ENCODE results near the gene ANKHD1. TPM values are rescaled to one million over a fixed set of nuclear protein-coding genes. Genes with fewer than 3 reads are reported as not detected.

Gene ANKHD1
- total and polyA plus RNA-seq, 9 of the 15 experiments (the other 6 are each of a cell fraction or from before 2014, with no cell fraction given) = 38.9 to 138 (median 78.7) TPM

DNA sequence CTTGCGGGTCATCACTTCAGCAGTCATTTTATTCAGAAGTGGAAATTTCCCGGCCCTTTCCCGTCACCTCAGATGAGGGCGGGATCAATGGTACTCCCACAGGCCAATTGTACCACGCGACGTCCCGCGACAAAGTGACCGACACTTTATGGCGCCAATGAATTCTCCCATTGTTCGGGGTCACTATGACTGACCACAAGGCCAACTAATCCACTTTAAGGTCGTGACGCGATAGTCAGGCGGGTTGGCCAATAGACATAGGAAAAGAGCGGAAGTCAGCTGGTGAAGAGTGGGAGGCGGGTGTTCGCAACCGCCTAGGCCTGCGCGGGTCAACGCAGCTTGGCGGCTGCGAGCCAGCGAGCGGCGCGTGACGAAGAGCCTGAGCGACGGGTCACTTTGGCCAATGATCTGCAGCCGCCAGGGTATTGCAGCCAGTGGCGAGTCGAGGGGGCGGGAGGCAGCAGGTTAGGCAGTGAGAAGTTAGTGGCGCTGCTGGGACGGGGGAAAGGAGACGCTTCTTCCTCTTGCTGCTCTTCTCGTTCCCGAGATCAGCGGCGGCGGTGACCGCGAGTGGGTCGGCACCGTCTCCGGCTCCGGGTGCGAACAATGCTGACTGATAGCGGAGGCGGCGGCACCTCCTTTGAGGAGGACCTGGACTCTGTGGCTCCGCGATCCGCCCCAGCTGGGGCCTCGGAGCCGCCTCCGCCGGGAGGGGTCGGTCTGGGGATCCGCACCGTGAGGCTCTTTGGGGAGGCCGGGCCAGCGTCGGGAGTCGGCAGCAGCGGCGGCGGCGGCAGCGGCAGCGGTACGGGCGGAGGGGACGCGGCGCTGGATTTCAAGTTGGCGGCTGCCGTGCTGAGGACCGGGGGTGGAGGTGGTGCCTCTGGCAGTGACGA is at the start of gene ANKHD1 (continued):
- TF ChIP-seq, protein P1, sequence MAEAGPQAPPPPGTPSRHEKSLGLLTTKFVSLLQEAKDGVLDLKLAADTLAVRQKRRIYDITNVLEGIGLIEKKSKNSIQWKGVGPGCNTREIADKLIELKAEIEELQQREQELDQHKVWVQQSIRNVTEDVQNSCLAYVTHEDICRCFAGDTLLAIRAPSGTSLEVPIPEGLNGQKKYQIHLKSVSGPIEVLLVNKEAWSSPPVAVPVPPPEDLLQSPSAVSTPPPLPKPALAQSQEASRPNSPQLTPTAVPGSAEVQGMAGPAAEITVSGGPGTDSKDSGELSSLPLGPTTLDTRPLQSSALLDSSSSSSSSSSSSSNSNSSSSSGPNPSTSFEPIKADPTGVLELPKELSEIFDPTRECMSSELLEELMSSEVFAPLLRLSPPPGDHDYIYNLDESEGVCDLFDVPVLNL (CRISPR knock-in tag; IDR thresholded peaks at IDR 0.05; ENCODE audit: low read depth) = no peak
- TF ChIP-seq SIN3A (IDR thresholded peaks at IDR 0.05; ENCODE audit: borderline replicate concordance in 2 of 2, control insufficient read depth in 1 of 2, low read depth in 2 of 2, low read length in 2 of 2) (peak; percentile 18 to 41; a peak in 2 of 4 replicates), HOXB6 (CRISPR knock-in tag; IDR thresholded peaks at IDR 0.05; ENCODE audit: borderline replicate concordance) (no peak), KDM2B (CRISPR knock-in tag; IDR thresholded peaks at IDR 0.05) (peak; percentile 7; the same call in 1 of the 2 replicates), ZNF324 (CRISPR knock-in tag; IDR thresholded peaks at IDR 0.05) (peak; percentile 48; the same call in 1 of the 2 replicates), BRD4 (IDR thresholded peaks at IDR 0.05) (no peak), CBX2 (IDR thresholded peaks at IDR 0.05; ENCODE audit: insufficient read depth, low read length, poor library complexity, severe bottlenecking) (no peak), NONO (IDR thresholded peaks at IDR 0.05; ENCODE audit: low read depth in 2 of 2, low read length in 1 of 2) (no peak), SP2 (IDR thresholded peaks at IDR 0.05; ENCODE audit: extremely low read depth, low read depth, low read length, poor library complexity, severe bottlenecking) (peak; percentile 89), TBP (optimal IDR thresholded peaks at IDR 0.05; ENCODE audit: low read depth, low read length) (peak; percentile 88), HDGF (IDR thresholded peaks at IDR 0.05) (no peak), FOXK1 (CRISPR knock-in tag; IDR thresholded peaks at IDR 0.05; ENCODE audit: borderline replicate concordance) (no peak), ILK (tag; IDR thresholded peaks at IDR 0.05; ENCODE audit: borderline replicate concordance, low read depth) (no peak), ZNF764 (CRISPR knock-in tag; IDR thresholded peaks at IDR 0.05; ENCODE audit: low read depth) (no peak; the same call in 1 of the 2 replicates), KLF13 (tag; IDR thresholded peaks at IDR 0.05; ENCODE audit: borderline replicate concordance, low read depth) (no peak), PTRF (tag; IDR thresholded peaks at IDR 0.05) (no peak), ZNF165 (CRISPR knock-in tag; IDR thresholded peaks at IDR 0.05; ENCODE audit: borderline replicate concordance) (peak; percentile 68; the same call in 1 of the 2 replicates)
- TF ChIP-seq, protein P2, sequence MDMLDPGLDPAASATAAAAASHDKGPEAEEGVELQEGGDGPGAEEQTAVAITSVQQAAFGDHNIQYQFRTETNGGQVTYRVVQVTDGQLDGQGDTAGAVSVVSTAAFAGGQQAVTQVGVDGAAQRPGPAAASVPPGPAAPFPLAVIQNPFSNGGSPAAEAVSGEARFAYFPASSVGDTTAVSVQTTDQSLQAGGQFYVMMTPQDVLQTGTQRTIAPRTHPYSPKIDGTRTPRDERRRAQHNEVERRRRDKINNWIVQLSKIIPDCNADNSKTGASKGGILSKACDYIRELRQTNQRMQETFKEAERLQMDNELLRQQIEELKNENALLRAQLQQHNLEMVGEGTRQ (CRISPR knock-in tag; IDR thresholded peaks at IDR 0.05) = peak; percentile 84
- TF ChIP-seq, protein P3, sequence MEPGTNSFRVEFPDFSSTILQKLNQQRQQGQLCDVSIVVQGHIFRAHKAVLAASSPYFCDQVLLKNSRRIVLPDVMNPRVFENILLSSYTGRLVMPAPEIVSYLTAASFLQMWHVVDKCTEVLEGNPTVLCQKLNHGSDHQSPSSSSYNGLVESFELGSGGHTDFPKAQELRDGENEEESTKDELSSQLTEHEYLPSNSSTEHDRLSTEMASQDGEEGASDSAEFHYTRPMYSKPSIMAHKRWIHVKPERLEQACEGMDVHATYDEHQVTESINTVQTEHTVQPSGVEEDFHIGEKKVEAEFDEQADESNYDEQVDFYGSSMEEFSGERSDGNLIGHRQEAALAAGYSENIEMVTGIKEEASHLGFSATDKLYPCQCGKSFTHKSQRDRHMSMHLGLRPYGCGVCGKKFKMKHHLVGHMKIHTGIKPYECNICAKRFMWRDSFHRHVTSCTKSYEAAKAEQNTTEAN (CRISPR knock-in tag; IDR thresholded peaks at IDR 0.05) = no peak
- TF ChIP-seq, protein P4, sequence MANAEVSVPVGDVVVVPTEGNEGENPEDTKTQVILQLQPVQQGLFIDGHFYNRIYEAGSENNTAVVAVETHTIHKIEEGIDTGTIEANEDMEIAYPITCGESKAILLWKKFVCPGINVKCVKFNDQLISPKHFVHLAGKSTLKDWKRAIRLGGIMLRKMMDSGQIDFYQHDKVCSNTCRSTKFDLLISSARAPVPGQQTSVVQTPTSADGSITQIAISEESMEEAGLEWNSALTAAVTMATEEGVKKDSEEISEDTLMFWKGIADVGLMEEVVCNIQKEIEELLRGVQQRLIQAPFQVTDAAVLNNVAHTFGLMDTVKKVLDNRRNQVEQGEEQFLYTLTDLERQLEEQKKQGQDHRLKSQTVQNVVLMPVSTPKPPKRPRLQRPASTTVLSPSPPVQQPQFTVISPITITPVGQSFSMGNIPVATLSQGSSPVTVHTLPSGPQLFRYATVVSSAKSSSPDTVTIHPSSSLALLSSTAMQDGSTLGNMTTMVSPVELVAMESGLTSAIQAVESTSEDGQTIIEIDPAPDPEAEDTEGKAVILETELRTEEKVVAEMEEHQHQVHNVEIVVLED (CRISPR knock-in tag; IDR thresholded peaks at IDR 0.05) = peak; percentile 78
